ENCODE measurements around the gene GRIA1. TPM values are rescaled to one million over a fixed set of nuclear protein-coding genes. Genes with fewer than 3 reads are reported as not detected.
A peak's percentile ranks its signal among the peaks of the same experiment; 100 is the strongest.

GRIA1 gene
- total RNA-seq, 1 experiment from 2014 or later: 0.28 TPM

DNA sequence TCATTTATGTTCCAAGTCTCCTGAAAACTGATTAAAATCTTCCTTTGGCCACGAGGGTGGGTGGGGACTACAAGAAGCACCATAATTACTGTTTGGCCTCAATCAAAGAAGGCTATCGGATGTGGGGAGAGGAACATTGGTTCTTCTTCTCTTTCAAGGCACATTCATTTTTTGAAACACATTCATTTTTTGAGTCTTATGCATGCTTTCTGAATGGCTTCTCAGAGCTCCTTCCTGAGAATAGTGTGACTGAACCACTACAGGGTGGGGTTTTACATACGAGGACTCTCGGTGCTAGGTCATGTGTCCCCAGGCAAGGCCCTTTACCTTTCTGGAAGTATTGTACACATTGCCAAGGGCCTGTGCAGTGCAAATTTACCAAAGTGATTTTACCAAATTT lies 7.0 kb upstream of the GRIA1 start:
- H3K27me3 ChIP-seq (ENCODE audit: control insufficient read depth, insufficient read depth, low read length): no peaks in the 10 kb centered on the region
- no peak overlapping the region for H3K4me3 ChIP-seq (ENCODE audit: insufficient read depth, low read depth, low read length)
- DNase-seq: no peak
- no peaks in the 10 kb centered on the region for H3K36me3 ChIP-seq (replicated peaks; ENCODE audit: control insufficient read depth, insufficient read depth, low read length)

DNA sequence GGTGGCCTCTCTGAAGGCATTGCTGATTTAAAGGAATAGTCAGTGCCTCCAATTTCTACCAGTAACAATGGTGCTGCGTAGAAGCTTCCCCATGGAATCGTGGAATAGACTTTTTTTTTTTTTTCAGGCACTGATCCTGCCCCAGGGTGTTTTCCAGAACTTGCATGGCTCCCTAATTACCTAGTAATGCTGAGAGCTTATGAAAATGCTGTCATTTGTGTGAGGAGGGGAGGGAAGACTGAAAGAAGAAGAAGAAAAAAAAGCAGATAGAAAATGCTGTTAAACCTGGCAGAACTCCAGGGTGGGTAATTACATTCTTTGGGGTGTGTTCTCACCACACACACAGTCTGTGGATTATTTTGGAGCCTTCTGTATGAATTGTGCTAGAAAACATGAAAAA lies 4.8 kb upstream of the GRIA1 start:
- no peak overlapping the region for H3K4me3 ChIP-seq (ENCODE audit: insufficient read depth, low read depth, low read length)
- H3K27me3 ChIP-seq (ENCODE audit: control insufficient read depth, insufficient read depth, low read length): no peaks in the 10 kb centered on the region
- DNase-seq: no peak
- H3K36me3 ChIP-seq (replicated peaks; ENCODE audit: control insufficient read depth, insufficient read depth, low read length): no peaks in the 10 kb centered on the region

DNA sequence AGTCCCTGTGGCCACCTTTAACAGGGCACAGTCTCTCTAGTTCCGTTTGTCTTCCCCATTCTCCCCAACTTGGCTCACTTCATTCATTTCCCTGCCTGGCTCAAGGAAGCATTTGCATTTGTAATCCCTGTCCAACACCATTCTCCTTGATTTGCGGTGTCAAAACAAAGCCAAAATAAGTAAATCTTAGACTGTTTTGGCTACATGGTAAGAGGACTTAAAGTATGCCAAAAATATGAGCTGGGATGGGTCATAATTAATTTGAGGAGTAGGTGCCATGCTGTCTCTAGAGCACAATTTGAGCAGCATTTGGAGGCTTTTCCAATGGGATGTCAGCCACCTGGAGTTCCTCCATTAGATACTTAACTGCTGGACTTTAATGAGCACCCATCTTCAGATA lies 3.7 kb upstream of the GRIA1 start:
- DNase-seq: no peak
- H3K36me3 ChIP-seq (replicated peaks; ENCODE audit: control insufficient read depth, insufficient read depth, low read length): no peaks in the 10 kb centered on the region
- no peak overlapping the region for H3K4me3 ChIP-seq (ENCODE audit: insufficient read depth, low read depth, low read length)
- H3K27me3 ChIP-seq (ENCODE audit: control insufficient read depth, insufficient read depth, low read length): peaks cover 5% of the 10 kb centered on the region; the same call in 1 of the 2 replicates

DNA sequence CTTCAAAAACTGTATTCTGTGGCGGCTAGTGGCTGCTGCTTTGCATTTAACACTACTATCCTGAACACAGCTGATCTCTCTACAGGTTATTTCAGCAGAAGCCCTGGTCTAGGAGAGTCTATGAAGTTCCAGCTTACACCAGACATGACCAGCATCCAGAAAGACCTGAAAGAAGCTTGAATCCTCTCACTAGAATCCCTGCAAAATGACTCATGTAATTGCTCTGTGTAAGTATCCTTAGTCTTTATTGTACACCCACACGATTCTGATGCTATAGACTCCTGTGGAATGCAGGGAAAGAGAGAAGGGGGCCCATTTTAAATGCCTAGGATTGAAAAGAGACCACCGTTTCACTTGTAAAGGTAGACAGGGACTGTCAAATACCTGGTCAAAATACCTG lies 859 bp upstream of the GRIA1 start:
- DNase-seq: no peak
- Histone ChIP-seq H3K36me3 (replicated peaks; ENCODE audit: control insufficient read depth, insufficient read depth, low read length) (no peaks in the 10 kb centered on the region), H3K4me3 (ENCODE audit: insufficient read depth, low read depth, low read length) (no peak overlapping the region), H3K27me3 (ENCODE audit: control insufficient read depth, insufficient read depth, low read length) (peaks cover 5% of the 10 kb centered on the region; the same call in 1 of the 2 replicates)

DNA sequence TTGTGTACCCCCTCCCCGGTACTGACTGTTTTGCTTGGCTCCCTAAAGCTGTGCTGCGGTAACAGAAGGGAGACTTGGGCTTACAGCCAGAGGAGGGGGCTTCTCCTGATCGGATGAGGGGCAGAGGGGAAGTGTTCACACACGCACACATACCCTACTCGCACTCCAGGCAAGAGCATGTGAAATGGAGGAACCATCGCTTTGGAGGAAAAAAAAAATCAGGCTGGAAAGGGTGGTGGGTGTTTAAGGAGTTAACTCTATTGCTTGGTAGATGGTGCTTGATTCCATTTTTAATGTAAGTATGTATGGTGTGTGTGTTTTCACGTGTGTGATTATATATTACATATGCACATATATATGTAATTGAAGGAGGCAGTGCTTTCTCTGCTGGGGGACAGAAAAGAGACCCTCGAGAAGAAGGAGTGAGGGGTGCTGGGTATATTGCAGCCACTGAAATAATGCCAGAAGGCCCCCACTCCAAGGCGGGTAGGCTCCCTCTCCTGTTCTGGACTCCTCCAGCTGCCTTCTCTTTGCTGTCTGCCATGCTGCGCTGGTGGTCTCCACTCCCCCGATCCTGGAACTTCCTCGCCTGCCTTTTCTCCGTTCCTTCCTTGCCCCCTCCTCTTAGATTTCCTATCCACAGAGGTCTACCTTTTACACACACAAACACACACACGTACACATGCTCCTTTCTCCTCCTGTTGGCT lies 721 bp downstream of the GRIA1 start:
- Histone ChIP-seq H3K27me3 (ENCODE audit: control insufficient read depth, insufficient read depth, low read length) (peaks cover 5% of the 10 kb centered on the region; the same call in 1 of the 2 replicates), H3K4me3 (ENCODE audit: insufficient read depth, low read depth, low read length) (peak overlapping the region; percentile 33; the same call in 1 of the 2 replicates), H3K36me3 (replicated peaks; ENCODE audit: control insufficient read depth, insufficient read depth, low read length) (no peaks in the 10 kb centered on the region)
- no peak for DNase-seq

DNA sequence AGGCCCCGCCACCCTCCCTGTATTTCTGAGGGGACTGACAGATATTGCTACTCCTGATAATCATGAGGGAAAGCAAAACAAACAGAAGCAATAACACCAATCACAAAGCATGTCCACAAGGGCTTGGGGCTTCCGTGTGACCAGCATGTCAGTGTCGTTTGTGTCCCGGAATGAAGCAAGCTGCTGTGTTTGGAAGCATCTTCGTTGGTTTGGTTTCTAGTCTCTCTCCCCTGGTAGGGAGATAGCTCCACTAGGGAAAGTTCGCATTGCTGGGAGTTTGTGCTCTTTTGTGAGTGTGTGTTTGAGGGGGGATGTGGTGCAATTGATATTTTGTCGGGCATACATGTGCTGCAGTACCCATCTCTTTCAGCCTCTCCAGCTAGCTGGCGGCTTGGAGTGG lies 1.4 kb downstream of the GRIA1 start:
- Histone ChIP-seq H3K4me3 (ENCODE audit: insufficient read depth, low read depth, low read length) (no peak overlapping the region), H3K36me3 (replicated peaks; ENCODE audit: control insufficient read depth, insufficient read depth, low read length) (no peaks in the 10 kb centered on the region), H3K27me3 (ENCODE audit: control insufficient read depth, insufficient read depth, low read length) (peaks cover 5% of the 10 kb centered on the region; the same call in 1 of the 2 replicates)
- no peak for DNase-seq

DNA sequence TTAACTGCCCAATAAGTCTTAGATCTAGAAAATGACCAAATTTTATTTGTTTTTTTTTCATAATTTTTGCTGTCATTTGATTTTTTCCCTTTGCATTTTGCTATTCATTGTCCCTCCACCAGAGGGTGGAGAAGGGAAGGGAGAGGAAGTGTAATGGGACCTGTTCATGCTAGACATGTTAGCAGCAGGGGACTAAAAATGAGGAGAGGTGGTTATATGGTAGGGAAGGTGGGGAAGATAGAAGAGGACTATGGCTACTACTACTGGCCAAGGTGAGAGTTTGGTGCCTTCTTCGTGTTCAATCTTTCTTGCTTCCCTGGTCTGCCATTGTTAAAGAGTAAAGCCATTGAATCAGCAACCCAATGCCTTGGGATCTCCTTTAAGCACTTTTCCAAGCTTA lies 6.4 kb downstream of the GRIA1 start:
- peak; percentile 20 for DNase-seq
- Histone ChIP-seq H3K4me3 (ENCODE audit: insufficient read depth, low read depth, low read length) (no peak overlapping the region), H3K36me3 (replicated peaks; ENCODE audit: control insufficient read depth, insufficient read depth, low read length) (no peaks in the 10 kb centered on the region), H3K27me3 (ENCODE audit: control insufficient read depth, insufficient read depth, low read length) (no peaks in the 10 kb centered on the region)

DNA sequence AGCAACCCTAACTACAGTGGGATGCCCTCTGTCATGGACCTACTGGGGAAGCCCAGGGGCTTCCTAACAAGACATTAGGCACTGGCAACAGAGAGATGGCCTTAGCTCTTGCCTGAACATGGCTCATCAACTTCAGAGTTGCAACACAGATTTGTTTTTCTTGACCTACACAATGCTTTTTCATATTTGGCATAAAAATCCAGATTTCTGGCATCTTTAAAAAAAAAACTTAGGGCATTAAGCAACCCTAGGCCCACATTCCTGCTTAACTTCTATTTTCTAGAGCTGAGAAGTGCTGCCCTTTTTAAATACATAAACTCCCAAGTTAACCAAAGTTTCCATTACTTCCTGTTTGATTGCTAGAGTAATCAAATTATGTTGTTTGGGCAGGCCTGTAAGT lies 8.0 kb downstream of the GRIA1 start:
- DNase-seq: no peak
- Histone ChIP-seq H3K27me3 (ENCODE audit: control insufficient read depth, insufficient read depth, low read length) (no peaks in the 10 kb centered on the region), H3K36me3 (replicated peaks; ENCODE audit: control insufficient read depth, insufficient read depth, low read length) (no peaks in the 10 kb centered on the region), H3K4me3 (ENCODE audit: insufficient read depth, low read depth, low read length) (no peak overlapping the region)

DNA sequence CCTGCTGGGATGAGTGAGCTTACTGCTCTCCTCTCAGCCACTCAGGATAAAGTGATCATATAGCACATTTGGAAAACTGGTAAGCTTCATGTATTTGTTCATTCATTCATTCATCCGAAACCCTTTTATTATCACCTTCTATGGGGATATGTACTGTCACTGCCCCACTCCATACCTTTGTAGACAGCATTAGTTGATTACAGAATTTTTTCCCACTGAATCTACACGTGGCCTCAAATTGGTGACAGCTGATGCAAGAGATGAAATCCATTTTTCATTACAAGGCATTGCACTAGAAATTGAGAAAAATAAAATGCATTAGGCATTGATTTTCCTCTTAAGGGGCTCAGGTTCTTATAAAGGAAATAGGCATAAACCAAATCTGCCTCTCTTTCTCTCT lies 9.7 kb downstream of the GRIA1 start:
- Histone ChIP-seq H3K27me3 (ENCODE audit: control insufficient read depth, insufficient read depth, low read length) (no peaks in the 10 kb centered on the region), H3K36me3 (replicated peaks; ENCODE audit: control insufficient read depth, insufficient read depth, low read length) (no peaks in the 10 kb centered on the region), H3K4me3 (ENCODE audit: insufficient read depth, low read depth, low read length) (no peak overlapping the region)
- no peak for DNase-seq

DNA sequence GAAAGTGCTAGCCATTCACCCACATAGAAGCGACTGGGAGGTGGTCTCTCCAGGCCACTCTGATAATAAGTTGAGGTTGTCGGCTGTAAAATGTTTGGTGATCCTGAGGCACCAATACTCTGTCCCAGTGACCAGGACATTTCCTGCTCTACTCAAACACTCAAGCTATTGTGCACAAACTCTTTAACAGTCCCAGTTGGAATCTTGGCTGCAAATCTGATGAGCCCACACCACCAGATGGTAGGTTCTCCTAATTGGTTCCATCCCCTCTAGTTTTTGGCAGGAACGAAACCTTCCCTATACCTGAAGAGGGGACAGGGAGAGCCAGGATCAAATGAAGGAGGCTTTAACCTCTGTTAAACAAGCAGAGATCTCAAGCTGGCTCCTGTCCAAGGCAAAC lies 14.3 kb downstream of the GRIA1 start:
- DNase-seq: no peak
- no peaks in the 10 kb centered on the region for H3K27me3 ChIP-seq (ENCODE audit: control insufficient read depth, insufficient read depth, low read length)
- H3K4me3 ChIP-seq (ENCODE audit: insufficient read depth, low read depth, low read length): no peak overlapping the region

DNA sequence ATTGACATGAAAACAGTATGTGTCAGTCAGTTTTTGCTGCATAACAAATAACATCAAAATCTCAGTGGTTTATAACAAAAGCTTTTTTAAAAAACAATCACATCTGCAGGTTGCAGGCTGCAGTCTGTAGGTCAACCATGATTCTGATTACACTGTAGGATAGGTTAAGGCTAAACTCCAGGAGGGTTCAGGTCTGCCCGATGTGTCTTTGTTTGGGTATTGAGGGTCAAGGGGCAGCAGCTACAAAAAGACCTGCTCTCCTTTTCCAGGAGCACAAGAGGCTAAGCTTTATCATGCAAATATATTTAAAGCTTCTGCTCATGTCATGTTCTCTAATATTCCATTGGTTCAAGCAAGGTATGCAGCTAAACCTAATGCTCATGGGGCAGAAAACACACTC lies 18.2 kb downstream of the GRIA1 start:
- no peak for DNase-seq
- no peak overlapping the region for H3K4me3 ChIP-seq (ENCODE audit: insufficient read depth, low read depth, low read length)
- no peaks in the 10 kb centered on the region for H3K27me3 ChIP-seq (ENCODE audit: control insufficient read depth, insufficient read depth, low read length)
- H3K36me3 ChIP-seq (replicated peaks; ENCODE audit: control insufficient read depth, insufficient read depth, low read length): no peaks in the 10 kb centered on the region

More for the DNA sequence above, 14.3 kb downstream of the GRIA1 start:
- H3K36me3 ChIP-seq (replicated peaks; ENCODE audit: control insufficient read depth, insufficient read depth, low read length): no peaks in the 10 kb centered on the region

DNA sequence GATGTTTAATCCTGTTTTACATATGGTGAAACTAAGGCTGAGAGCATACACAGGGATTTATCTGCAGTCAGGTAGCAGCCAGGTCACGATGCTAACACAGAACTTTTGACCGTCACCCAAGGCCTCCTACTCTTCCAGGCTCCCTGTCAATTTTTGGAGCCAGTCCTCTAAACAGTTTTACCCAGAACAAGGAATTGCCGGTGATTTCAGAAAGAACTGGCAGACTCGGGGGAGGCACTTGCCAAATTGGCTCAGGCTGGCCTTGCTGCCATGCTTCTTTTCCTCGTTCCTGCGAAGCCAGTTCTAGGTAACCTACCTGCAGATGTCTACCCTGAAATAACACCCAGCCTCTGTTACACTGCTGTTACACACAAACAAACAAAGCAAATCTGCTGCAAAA lies 21.2 kb downstream of the GRIA1 start:
- Histone ChIP-seq H3K27me3 (ENCODE audit: control insufficient read depth, insufficient read depth, low read length) (no peaks in the 10 kb centered on the region), H3K36me3 (replicated peaks; ENCODE audit: control insufficient read depth, insufficient read depth, low read length) (no peaks in the 10 kb centered on the region), H3K4me3 (ENCODE audit: insufficient read depth, low read depth, low read length) (no peak overlapping the region)
- DNase-seq: no peak

DNA sequence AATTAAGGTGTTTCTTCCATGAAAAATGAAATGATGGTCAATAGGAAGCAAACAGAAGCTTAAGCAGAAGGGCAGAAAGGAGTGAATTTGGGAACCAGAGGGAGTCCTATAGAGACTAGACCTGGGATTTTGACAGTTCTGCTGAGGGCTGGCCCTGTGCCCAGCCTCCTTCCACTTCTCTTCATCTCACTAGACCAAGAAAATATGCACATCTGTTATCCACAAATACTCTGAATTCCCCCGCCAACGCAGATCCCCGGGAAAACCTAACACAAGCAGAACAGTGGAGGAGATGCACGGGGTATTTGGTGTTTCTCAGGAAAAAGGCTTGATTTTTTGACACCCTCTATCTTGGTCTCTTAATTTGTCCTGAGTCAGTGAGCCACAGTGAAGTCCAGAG lies 22.7 kb downstream of the GRIA1 start:
- H3K36me3 ChIP-seq (replicated peaks; ENCODE audit: control insufficient read depth, insufficient read depth, low read length): no peaks in the 10 kb centered on the region
- no peaks in the 10 kb centered on the region for H3K27me3 ChIP-seq (ENCODE audit: control insufficient read depth, insufficient read depth, low read length)
- no peak overlapping the region for H3K4me3 ChIP-seq (ENCODE audit: insufficient read depth, low read depth, low read length)
- DNase-seq: no peak

DNA sequence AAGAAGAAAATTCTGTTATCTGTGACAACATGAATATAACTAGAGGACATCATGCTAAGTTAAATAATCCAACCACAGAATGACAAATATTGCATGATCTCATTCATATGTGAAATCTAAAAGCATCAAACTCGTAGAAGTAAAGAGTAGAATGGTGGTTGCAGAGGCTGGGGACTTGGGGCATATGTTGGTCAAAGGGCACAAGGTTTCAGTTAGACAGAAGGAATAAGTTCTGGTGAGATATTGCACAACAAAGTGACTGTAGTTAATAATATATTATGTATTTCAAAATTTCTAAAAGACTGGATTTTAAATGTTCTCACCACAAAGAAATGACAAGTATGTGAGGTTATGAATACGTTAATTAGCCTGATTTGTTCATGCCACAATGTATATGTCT lies 24.8 kb downstream of the GRIA1 start:
- no peak for DNase-seq
- H3K27me3 ChIP-seq (ENCODE audit: control insufficient read depth, insufficient read depth, low read length): no peaks in the 10 kb centered on the region
- H3K36me3 ChIP-seq (replicated peaks; ENCODE audit: control insufficient read depth, insufficient read depth, low read length): no peaks in the 10 kb centered on the region
- no peak overlapping the region for H3K4me3 ChIP-seq (ENCODE audit: insufficient read depth, low read depth, low read length)

DNA sequence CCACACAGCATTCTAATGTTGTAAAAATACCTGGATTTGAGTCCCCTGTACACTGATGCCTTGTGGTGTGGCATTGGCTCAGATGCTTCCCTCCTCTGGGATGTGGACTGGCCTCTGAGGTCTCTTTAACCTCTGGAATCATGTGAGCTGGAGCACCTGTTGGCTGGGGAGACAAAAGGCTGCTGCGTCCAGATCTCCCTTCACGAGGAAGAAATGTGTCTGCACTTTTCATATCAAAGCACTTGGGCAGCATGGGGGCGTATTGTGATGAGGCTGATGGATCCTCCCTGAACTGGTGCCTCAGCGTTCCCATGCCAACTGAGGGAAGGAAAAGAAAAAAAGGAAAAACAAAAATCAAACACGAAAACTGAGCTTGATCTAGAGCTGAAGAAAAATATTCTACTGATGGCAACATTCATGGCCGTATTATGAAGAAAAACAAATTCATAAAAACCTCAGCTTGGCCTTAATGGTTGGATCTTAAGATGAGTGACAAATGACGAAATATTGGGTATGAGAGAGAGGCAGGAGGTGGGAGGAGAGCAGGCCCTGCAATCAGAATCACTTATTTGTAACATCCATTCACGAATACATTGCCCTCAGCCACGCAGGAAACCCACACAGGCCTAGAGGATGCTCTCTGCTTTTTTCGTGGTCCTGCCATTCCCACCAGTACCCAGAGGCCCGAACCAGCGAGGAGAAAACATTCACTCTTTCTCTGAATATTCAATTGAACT lies 26.2 kb downstream of the GRIA1 start:
- peak; percentile 13 for DNase-seq

More for the DNA sequence above, 26.2 kb downstream of the GRIA1 start:
- H3K36me3 ChIP-seq (replicated peaks; ENCODE audit: control insufficient read depth, insufficient read depth, low read length): no peaks in the 10 kb centered on the region
- no peak overlapping the region for H3K4me3 ChIP-seq (ENCODE audit: insufficient read depth, low read depth, low read length)
- no peaks in the 10 kb centered on the region for H3K27me3 ChIP-seq (ENCODE audit: control insufficient read depth, insufficient read depth, low read length)
